Measurements from ENCODE around the gene COL5A1. TPM values are rescaled to one million over a fixed set of nuclear protein-coding genes. Genes with fewer than 3 reads are reported as not detected.

Gene COL5A1
- total and polyA plus RNA-seq, 4 donors, result 12.2 to 169 (median 65.4) TPM

DNA sequence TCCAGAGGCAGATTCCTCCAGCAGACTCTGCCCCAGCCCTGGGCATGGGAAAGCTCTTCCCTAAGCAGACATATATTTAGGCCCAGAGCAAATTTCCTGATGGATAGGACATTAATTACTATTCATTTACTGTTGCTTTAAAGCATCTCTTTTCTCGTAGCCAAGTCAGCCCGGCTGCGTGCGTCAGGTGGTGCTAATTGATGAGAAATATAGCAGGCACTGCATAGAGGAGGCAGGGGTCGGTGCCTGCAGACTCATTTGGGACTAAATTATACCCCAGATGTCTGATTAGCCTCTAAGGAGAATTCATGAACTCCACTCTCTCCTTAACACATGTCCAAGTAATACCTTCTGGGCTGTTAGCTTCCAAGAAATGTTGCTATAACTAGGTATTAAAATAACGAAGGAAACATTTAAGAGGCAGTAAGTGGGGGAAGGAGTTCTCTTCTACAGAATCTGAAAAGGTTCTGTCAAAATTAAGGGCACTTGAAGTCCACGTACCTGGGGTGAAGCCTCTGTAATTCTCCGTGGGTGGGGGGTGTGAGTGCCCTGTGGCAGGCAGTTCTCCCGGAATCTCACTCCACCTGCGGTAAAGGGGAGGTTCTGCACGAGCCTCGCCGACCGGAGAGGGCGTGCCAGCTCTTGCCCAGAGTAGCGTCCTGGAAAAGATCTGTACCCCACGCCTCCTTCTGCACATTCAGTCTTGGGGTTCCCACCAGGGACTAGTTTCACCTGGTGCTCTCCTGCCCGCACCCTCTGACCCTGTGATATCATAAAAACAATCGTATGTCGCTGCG is 123.1 kb downstream of the COL5A1 start:
- Histone ChIP-seq H3K36me3 (ENCODE audit: control insufficient read depth in 4 of 4, insufficient read depth in 4 of 4, low read length in 4 of 4) (peaks cover 0 to 56% (median 22%) of the 10 kb centered on the region in 4 donors), H3K27ac (ENCODE audit: low read depth in 1 of 2, low read length in 1 of 2) (no peak overlapping the region), H3K9ac (ENCODE audit: insufficient read depth in 1 of 2, low read length in 2 of 2) (no peak overlapping the region), H3K9me3 (ENCODE audit: control insufficient read depth in 4 of 4, insufficient read depth in 3 of 4, low read length in 3 of 4) (peaks cover 0 to 5% (median 0%) of the 10 kb centered on the region in 4 donors), H3K27me3 (ENCODE audit: control insufficient read depth in 3 of 3, insufficient read depth in 3 of 3, low read length in 2 of 3) (no peaks in the 10 kb centered on the region), H3K4me1 (ENCODE audit: control insufficient read depth in 5 of 5, insufficient read depth in 5 of 5, low read length in 5 of 5) (no peaks in the 10 kb centered on the region), H3K4me3 (no peak overlapping the region)
- ATAC-seq (ENCODE audit: insufficient read depth, low FRiP score), result no peak
- TF ChIP-seq, protein P1, sequence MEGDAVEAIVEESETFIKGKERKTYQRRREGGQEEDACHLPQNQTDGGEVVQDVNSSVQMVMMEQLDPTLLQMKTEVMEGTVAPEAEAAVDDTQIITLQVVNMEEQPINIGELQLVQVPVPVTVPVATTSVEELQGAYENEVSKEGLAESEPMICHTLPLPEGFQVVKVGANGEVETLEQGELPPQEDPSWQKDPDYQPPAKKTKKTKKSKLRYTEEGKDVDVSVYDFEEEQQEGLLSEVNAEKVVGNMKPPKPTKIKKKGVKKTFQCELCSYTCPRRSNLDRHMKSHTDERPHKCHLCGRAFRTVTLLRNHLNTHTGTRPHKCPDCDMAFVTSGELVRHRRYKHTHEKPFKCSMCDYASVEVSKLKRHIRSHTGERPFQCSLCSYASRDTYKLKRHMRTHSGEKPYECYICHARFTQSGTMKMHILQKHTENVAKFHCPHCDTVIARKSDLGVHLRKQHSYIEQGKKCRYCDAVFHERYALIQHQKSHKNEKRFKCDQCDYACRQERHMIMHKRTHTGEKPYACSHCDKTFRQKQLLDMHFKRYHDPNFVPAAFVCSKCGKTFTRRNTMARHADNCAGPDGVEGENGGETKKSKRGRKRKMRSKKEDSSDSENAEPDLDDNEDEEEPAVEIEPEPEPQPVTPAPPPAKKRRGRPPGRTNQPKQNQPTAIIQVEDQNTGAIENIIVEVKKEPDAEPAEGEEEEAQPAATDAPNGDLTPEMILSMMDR (IDR thresholded peaks at IDR 0.05; ENCODE audit: control extremely low read depth, extremely low read depth), result no peak
- WGBS, 2 donors, result 76 to 88% methylated on average over 21 of the region's 21 CpGs
- no peak for DNase-seq

DNA sequence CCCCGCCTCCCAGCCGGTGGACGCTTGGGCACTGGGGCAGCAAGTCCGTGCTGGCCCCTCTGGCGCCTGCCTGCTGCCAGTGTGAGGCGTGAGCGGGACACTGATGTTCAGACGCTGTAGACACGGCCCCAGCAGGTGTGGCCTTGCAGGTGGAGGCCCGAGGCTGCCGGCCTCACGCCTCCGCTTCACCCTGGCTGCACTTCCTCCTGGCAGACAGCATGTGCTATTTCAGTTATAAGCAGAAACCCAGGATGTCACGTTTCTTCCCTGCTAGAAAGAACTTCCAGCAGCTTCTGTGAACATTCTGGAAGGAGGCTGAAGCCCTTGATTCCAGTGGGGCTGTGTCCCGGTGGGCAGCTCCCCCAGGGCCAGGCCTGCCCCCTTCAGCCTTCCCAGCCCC is 124.2 kb downstream of the COL5A1 start:
- Histone ChIP-seq H3K9ac (ENCODE audit: insufficient read depth in 1 of 2, low read length in 2 of 2) (no peak overlapping the region), H3K9me3 (ENCODE audit: control insufficient read depth in 4 of 4, insufficient read depth in 3 of 4, low read length in 3 of 4) (peaks cover 0 to 1% (median 0%) of the 10 kb centered on the region in 4 donors), H3K4me3 (no peak overlapping the region), H3K27ac (ENCODE audit: low read depth in 1 of 2, low read length in 1 of 2) (no peak overlapping the region), H3K36me3 (ENCODE audit: control insufficient read depth in 4 of 4, insufficient read depth in 4 of 4, low read length in 4 of 4) (peaks cover 0 to 49% (median 19%) of the 10 kb centered on the region in 4 donors), H3K4me1 (ENCODE audit: control insufficient read depth in 5 of 5, insufficient read depth in 5 of 5, low read length in 5 of 5) (no peaks in the 10 kb centered on the region), H3K27me3 (ENCODE audit: control insufficient read depth in 3 of 3, insufficient read depth in 3 of 3, low read length in 2 of 3) (no peaks in the 10 kb centered on the region)
- TF ChIP-seq, protein P1 (IDR thresholded peaks at IDR 0.05; ENCODE audit: control extremely low read depth, extremely low read depth), result no peak
- 67 to 77% methylated on average over 15 of the region's 15 CpGs for WGBS, 2 donors
- ATAC-seq (ENCODE audit: insufficient read depth, low FRiP score), result no peak
- DNase-seq, result no peak

DNA sequence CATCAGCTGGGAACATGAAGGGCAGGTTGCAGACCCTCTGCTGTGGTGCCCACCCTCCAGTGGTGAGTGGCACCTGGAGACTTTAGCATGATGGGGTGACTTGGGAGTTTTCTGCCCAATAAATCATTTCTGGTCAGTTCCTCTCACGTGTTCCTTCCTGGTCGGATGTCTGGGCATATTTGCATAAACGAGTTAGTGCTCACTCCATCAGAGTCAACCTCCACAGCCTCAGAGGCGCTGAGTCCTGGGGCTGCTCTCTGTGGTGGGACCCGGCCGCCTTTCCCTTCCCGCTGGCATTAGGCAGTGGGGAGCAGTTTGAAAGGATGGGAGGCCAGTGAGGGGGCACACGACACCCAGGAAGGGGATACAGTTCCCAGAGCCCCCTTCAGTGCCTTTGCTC is 125.0 kb downstream of the COL5A1 start:
- Histone ChIP-seq H3K36me3 (ENCODE audit: control insufficient read depth in 4 of 4, insufficient read depth in 4 of 4, low read length in 4 of 4) (peaks cover 0 to 41% (median 16%) of the 10 kb centered on the region in 4 donors), H3K9ac (ENCODE audit: insufficient read depth in 1 of 2, low read length in 2 of 2) (no peak overlapping the region), H3K27me3 (ENCODE audit: control insufficient read depth in 3 of 3, insufficient read depth in 3 of 3, low read length in 2 of 3) (no peaks in the 10 kb centered on the region), H3K4me3 (no peak overlapping the region), H3K9me3 (ENCODE audit: control insufficient read depth in 4 of 4, insufficient read depth in 3 of 4, low read length in 3 of 4) (no peaks in the 10 kb centered on the region), H3K4me1 (ENCODE audit: control insufficient read depth in 5 of 5, insufficient read depth in 5 of 5, low read length in 5 of 5) (no peaks in the 10 kb centered on the region), H3K27ac (ENCODE audit: low read depth in 1 of 2, low read length in 1 of 2) (no peak overlapping the region)
- TF ChIP-seq, protein P1 (IDR thresholded peaks at IDR 0.05; ENCODE audit: control extremely low read depth, extremely low read depth), result no peak
- no peak for ATAC-seq (ENCODE audit: insufficient read depth, low FRiP score)
- no peak for DNase-seq
- 46 to 61% methylated on average over 8 of the region's 8 CpGs for WGBS, 2 donors

All from lung (tissue), 12 donors.